Measurements from ENCODE around the gene LIF. TPM values are rescaled to one million over a fixed set of nuclear protein-coding genes. Genes with fewer than 3 reads are reported as not detected.

The LIF gene
- total and polyA plus RNA-seq, 7 donors, result 0.28 to 10.3 (median 1.6) TPM

GRCh38 chr22:30273711-30274436 lies 27.3 kb upstream of the LIF start:
- intact Hi-C loops (cut with DNase I), result no loop called here
- no peak overlapping the region for H3K4me3 ChIP-seq
- H3K4me1 ChIP-seq, result peaks cover 0 to 14% (median 11%) of the 10 kb centered on the region in 4 donors
- no peak overlapping the region for H3K27ac ChIP-seq
- no peak for DNase-seq
- WGBS, 2 donors, result 76 to 78% methylated on average over 10 of the region's 10 CpGs
- no peaks in the 10 kb centered on the region for H3K27me3 ChIP-seq
- no peak for TF ChIP-seq CTCF (IDR thresholded peaks at IDR 0.05)
- TF ChIP-seq EP300 (IDR thresholded peaks at IDR 0.05), result no peak
- TF ChIP-seq POLR2A (IDR thresholded peaks at IDR 0.05), result no peak
- TF ChIP-seq POLR2AphosphoS5 (IDR thresholded peaks at IDR 0.05), result no peak
- no peaks in the 10 kb centered on the region for H3K36me3 ChIP-seq
- no peaks in the 10 kb centered on the region for H3K9me3 ChIP-seq

GRCh38 chr22:30272781-30273601 lies 26.4 kb upstream of the LIF start:
- Histone ChIP-seq H3K27ac (no peak overlapping the region), H3K27me3 (no peaks in the 10 kb centered on the region), H3K4me1 (peaks cover 0 to 10% (median 7%) of the 10 kb centered on the region in 4 donors), H3K4me3 (no peak overlapping the region), H3K9me3 (no peaks in the 10 kb centered on the region), H3K36me3 (no peaks in the 10 kb centered on the region)
- no peak for DNase-seq
- intact Hi-C loops (cut with DNase I), result no loop called here
- WGBS, 2 donors, result 83 to 85% methylated on average over 16 of the region's 16 CpGs
- no peak for TF ChIP-seq POLR2A (IDR thresholded peaks at IDR 0.05)
- TF ChIP-seq CTCF (IDR thresholded peaks at IDR 0.05), result no peak
- TF ChIP-seq EP300 (IDR thresholded peaks at IDR 0.05), result no peak
- TF ChIP-seq POLR2AphosphoS5 (IDR thresholded peaks at IDR 0.05), result no peak

GRCh38 chr22:30270832-30271231 lies 24.3 kb upstream of the LIF start:
- intact Hi-C loops (cut with DNase I), result no loop called here
- 76 to 90% methylated on average over 16 of the region's 16 CpGs for WGBS, 2 donors
- Histone ChIP-seq H3K4me3 (no peak overlapping the region), H3K9me3 (no peaks in the 10 kb centered on the region), H3K27ac (peak overlapping the region in 2 of 4 donors; percentile 31 to 39), H3K4me1 (no peaks in the 10 kb centered on the region), H3K36me3 (no peaks in the 10 kb centered on the region), H3K27me3 (no peaks in the 10 kb centered on the region)
- TF ChIP-seq CTCF (IDR thresholded peaks at IDR 0.05) (no peak), EP300 (IDR thresholded peaks at IDR 0.05) (peak in 3 of 4 donors; percentile 25 to 48 (median 38)), POLR2A (IDR thresholded peaks at IDR 0.05) (no peak), POLR2AphosphoS5 (IDR thresholded peaks at IDR 0.05) (peak in 2 of 4 donors; percentile 48 to 54)
- DNase-seq, result peak; percentile 87

- Histone ChIP-seq H3K27me3 (no peaks in the 10 kb centered on the region), H3K36me3 (no peaks in the 10 kb centered on the region), H3K27ac (no peak overlapping the region), H3K9me3 (no peaks in the 10 kb centered on the region), H3K4me3 (no peak overlapping the region), H3K4me1 (peaks cover 0 to 3% (median under 1%) of the 10 kb centered on the region in 4 donors)
- TF ChIP-seq CTCF (IDR thresholded peaks at IDR 0.05), result no peak
- TF ChIP-seq POLR2AphosphoS5 (IDR thresholded peaks at IDR 0.05), result no peak
- no peak for TF ChIP-seq POLR2A (IDR thresholded peaks at IDR 0.05)
- intact Hi-C loops (cut with DNase I), result no loop called here
- 84 to 87% methylated on average over 8 of the region's 8 CpGs for WGBS, 2 donors
- no peak for DNase-seq
These were observed 21.8 kb upstream of the LIF start for GRCh38 chr22:30268331-30268730.
